NCI-H460 (cell line): ENCODE data around the gene MAGEL2. TPM values are rescaled to one million over a fixed set of nuclear protein-coding genes. Genes with fewer than 3 reads are reported as not detected.

Source experiments
- DNase-seq: peaks from one replicate; pipeline ENCODE4 v3.0.0-alpha.2; 2016; ENCODE audit warnings: low read depth; ENCODE audit errors: extremely low read depth
- polyA plus RNA-seq: library from polyadenylated mRNA; depleted of rRNA; stranded (reverse); fragments of >200 nt; gene quantifications from 2 replicates; pipeline ENCODE4 v1.2.3, GENCODE V29; 2014; cell fraction: nucleus; rRNA removed
- total RNA-seq: library from RNA; depleted of rRNA; stranded (reverse); fragments of >200 nt; shearing (Covaris generic); gene quantifications from 2 replicates; pipeline ENCODE4 v1.2.3, GENCODE V29; 2014; rRNA removed

Gene MAGEL2
- not detected in 2 replicates for total RNA-seq
- polyA plus RNA-seq: not detected in 2 replicates

DNA sequence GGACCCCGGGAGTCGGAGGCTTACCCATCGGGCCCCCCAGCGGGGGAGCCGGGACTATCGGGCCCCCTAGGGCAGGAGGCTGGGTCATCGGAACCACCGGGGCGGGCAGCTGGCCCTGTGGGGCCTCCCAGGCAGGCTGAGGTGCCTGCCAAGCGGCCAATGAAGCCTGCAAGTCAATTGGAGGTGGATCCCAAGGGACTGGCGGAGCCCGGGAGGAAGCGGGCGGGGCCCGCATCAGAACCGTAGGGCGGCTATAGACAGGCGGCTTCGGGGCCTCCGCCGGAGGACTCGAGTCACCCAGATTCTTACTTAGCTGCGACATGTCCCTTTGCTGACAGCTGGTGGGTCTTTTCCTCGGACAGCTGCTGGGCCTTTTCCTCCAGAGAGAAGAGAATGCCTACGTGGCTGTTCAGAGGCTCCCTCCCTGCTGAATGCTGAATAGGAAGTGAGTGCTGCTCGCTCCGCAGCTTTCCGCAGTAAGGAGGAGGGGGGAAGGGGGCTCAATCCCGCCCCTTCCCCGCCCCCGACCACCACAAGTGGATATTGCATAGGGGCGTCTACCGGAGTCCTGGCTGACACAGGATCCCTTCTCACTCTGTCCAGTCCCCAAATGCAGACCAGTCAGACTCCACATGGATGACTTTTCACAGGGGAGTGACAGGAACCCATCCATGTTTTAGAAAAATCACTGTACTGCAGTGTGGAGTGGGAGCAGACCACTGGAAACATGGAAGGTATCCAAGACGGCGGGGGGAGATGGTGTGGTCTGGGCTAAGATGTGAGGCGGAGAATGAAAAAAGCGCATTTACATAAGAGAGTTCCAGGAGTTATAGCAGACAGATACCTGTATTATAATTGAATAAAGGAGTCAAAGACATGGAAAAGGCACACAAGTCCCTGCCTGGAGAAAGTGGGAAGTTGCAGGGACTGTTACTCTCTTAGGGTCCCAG lies at the start of gene MAGEL2:
MAGEL2 (minus strand) TSS at position 447 of the 950 bp plus-strand sequence; CDS start at position 322, 125 bp downstream.
- no peak for DNase-seq

- DNase-seq: no peak
These were observed 47.6 kb upstream of the MAGEL2 start for GRCh38 chr15:23695282-23695681.

DNA sequence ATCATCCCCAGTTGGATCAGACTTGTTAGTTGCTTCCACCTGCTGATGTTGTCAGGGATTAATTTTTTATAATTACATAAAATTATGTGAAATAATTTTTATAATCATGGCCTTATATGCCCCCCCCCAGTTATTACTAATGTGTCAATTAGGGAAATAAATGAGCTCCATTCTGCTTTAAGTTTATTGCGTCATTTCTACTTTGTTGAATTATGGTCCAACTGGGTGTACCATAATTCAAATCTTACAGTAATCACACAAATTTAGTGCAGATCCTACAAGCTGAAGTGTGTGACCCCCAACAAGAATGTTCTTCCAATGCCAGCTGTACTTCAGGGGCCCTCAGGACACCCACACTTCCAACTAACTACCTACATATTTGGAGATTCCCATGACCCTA lies 46.9 kb upstream of the MAGEL2 start:
- no peak for DNase-seq

- DNase-seq: no peak
These were observed 42.8 kb upstream of the MAGEL2 start for GRCh38 chr15:23690450-23690852.

GRCh38 chr15:23690015-23690414 lies 42.3 kb upstream of the MAGEL2 start:
- no peak for DNase-seq

DNA sequence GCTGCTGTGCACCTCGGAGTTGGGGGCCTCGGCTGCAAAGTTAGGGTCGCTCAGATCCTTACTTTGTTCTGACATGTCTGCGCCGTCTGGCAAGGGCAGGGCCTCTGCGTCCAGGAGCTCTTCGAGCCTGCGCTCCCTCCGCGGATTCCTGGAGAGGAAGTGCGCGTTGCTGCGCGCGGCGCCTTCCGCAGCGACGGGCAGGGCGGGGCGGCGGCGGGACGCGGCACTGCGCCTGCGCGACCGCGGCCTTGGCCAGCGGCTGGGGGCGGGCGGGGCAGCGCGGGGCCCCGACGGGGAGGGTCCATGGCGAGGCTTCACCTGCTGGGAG lies 39.4 kb upstream of the MAGEL2 start, which contains the start of gene NDN:
NDN (minus strand) TSS at position 163 of the 328 bp plus-strand sequence; CDS start at position 75, 88 bp downstream.
- no peak for DNase-seq

DNA sequence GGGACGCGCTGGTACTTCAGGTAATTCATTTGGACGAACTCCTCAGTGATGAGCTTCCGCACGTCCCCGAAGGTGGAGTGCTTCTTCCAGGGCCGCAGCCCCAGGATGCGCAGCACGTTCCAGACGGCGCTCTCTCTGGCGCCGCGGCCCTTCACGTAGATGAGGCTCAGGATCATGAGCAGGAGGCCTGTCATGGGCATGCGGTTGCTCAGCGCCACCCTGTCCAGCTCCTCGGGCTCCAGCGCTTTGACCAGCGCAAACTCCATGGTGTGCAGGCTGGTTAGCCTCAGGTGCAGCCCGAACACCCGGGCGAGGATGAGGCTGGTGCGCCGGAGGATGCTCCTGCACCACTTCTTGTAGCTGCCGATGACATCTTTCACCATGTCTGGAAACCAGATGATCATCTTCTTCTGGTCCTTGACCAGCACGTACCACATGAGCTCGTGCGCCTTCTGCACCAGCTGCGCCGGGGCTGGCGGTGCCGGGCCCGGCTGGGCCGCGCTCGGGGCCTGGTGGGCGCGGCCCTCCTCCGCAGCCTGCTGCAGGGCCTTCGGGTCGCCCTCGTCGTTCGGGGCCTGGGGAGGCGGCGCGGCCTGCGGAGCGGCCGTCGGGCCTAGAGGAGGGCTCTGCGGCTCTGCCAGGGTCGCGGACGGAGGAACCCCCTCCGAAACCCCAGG lies 38.9 kb upstream of the MAGEL2 start:
- no peak for DNase-seq

DNA sequence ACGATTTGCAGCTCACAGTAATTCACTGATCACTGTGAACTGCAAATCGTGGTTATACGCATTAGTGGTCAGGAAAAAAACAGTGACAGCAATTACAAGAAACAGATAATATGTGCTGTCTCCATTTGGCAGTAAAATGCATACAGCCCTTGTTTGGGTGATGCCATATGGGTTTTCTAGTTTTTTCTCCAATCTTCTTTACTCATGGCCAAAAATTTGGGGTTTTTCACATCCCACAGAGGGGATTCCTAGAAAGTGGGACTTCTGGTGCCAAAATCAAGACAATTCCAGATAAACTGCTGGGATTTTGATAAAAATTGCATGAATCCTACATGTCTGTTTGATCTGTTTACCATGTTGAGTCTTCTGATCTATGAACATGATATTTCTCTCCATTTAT lies 23.8 kb upstream of the MAGEL2 start:
- DNase-seq: no peak

DNA sequence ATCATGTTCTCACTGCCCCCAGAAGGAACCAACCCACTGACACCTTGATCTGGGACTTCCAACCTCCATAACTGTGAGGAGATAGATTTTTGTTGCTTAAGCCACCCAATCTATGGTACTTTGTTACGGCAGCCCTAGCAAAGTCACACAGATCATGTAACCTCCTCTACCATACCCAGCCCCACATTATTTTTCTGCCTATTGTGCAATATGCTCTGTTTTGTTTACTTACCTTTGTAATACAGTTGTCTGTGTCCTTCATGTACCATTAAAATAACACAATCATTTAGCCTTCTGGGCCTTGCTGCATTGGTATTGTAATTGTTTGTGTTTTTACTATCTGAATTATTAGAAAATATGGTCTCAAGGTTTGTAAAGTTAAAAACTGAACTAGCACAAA lies 23.3 kb upstream of the MAGEL2 start:
- DNase-seq: no peak

- DNase-seq: no peak
These were observed 15.6 kb upstream of the MAGEL2 start for GRCh38 chr15:23663232-23663631.

DNA sequence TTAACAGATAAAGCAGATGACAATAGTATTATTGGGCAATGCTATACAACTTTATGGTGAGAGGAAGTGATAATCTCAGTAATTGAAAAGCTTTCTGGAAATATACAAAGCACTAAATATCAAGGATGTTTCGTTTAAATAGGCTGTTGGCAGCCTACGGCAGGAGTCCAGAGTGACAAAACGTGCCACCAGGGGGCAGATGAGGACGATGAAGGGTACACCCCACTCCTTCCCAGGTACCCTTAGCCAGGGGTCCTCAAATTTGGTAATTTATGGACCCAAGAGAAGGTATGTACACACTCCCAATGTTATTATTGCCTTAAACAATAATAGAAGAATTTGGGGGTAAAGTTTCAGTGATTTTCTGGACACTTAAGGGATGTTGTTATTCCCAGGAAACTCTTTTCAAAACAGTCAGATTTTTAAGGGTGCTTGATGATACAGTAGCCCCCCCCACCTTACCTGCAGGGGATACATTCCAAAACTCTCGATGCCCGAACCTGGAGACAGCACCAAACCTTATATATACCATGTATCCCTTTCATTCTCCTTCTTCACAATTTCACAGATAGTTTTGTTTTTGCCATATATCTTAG lies 1.4 kb upstream of the MAGEL2 start:
- peak; percentile 12 for DNase-seq

- no peak for DNase-seq
These were observed 719 bp downstream of the MAGEL2 start for GRCh38 chr15:23647001-23647295.

DNA sequence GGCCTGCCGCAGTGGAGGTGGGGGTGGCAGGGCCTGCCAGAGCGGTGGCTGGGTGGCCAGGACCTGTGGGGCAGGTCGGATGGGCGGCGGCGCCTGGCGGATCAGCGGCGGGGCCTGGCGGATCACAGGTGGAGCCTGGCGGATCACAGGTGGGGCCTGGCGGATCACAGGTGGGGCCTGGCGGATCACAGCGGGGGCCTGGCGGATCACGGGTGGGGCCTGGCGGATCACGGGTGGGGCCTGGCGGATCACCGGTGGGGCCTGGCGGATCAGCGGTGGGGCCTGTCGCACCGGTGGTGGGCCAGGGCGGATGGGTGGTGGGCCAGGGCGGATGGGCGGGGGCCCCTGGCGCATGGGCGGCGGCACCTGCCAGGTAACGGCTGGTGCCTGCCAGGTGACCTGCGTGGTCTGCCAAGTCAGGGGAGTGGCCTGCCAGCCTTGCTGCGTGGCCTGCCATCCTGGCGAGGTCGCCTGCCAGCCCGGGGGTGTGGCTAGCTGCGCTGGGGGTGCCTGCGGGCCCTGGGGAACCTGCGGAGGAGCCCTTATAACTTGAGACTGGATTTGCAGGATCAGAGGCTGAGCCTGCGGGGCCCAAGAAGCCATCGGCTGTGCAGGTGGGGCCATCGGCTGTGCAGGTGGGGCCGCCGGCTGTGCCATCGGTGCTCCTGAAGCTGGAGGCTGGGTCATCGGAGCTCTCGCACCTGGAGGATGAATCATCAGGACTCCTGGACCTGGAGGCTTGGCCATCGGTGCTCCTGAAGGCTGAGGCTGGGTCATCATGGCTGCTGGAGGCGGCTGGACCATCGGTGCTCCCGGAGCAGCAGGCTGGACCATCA lies 1.3 kb downstream of the MAGEL2 start:
- no peak for DNase-seq

DNA sequence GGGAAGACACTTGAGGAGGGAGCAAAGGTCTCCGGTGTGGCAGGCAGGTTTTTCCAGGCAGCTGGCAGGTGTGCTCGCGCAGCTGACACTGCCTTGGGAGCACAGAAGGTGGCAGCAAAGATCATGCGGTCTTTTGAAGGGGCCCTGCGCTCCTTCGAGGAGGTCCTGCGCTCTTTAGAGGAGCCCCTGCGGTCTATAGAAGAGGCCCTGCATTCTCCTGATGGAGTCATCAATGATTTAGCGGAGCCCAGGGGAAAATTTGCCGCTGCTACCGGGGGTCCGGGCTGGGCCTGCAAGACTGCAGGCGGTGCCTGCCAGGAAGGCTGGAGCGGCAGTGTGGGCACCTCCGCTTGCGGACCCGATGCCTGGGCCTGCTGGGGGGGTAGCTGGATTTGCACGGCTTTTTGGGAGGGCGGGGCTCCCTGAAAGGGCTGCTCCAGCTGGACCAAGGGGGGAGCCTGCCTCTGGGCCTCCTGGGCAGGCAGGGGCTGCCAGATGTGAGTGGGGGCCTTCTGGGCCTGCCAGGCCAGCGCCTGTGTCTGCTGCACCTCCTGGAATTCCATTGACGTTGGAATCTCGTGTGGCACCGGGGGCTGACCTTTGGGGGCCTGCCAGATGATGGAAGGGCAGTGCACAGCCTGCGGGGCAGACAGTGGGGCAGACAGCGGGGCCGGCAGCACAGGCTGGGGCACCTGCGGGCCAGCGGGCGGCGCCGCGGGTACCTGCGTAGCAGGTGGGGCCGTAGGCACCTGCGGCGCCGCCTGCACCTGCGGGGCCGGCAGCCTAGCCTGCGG lies 2.1 kb downstream of the MAGEL2 start:
- DNase-seq: no peak

- no peak for DNase-seq
These were observed 2.8 kb downstream of the MAGEL2 start for GRCh38 chr15:23644829-23645228.

DNA sequence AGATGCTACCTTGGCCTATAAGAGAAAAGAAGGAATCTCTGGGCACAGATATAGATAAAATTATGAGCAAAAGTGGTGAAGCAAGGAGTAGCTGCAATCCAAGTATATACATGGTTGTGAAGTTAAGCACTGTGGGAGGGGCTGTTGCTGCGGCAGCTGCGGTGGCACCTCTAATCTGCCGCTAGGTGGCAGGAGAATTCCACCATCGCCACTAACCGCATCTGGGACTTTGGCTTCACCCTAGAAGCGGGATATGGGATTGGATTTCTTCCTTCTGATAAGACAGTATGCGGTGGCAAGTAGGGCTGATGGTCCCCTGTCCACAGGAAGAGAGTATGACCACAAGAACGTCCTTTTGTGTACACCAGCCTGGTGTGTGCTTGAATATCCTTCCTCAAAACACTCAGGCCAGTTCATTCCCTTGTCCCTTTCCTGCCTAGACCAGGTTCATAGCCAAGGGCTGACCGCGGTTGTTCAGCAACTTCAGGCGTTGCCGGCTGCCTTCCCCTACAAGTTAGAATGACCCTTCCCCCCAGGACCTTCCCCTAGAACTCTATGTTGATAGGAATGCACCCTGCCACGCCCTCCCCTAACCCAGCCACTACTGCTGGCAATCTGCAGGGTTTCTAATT lies 5.1 kb downstream of the MAGEL2 start:
- peak; percentile 26 for DNase-seq

DNA sequence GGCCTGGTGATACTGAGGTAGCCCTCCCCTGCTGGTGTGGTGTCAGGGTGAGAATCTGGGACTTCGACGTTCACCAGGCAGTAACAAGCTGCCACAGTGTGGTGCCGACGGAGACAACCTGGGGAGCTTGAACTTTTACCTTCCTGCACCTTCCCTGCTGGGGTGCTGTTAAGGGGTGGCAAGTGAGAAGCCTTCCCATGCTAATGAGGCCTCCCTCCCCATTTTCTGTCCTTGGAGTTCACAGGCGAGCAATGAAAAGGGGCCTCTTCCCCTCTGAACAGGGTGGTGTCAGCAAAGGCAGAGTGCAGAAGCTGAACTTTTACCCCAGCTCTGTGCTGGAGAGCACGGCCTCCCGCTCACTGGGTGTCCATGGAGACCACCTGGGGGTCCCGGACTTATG lies 13.5 kb downstream of the MAGEL2 start:
- no peak for DNase-seq

GRCh38 chr15:23629234-23629805 lies 18.3 kb downstream of the MAGEL2 start:
- DNase-seq: peak; percentile 5

DNA sequence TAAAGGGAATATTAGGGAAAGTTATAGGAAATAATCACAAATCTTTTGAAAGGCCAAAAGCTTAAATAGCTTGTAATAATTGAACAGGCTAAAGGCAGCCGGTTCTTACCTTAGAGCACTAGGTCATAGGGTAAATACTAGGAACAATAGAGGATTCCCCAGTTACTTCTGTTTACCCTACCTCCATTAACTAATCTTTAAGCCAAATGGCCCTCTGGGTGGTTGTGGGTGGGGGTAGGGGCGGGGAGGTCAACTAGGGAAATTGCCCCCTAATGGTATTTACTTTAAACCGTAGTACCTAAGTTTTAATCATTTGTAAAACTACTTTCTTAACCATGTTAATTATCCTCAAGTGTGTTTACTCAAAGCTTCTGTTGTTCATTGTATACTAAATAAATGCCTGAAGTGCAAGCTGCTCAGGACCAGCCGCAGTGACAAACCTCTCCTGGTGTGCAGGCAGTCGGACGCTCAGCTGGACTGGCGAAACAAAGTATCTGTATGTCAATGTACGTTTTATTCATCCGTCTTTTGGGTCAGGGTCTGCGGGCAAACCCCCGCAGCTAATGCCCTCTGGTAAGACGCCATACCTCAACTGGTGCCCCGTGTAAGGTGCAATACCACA lies 18.9 kb downstream of the MAGEL2 start:
- DNase-seq: no peak
